ENCODE measurements around the gene ALG14. TPM values are rescaled to one million over a fixed set of nuclear protein-coding genes. Genes with fewer than 3 reads are reported as not detected.

The ALG14 gene
- total and polyA plus RNA-seq, 4 donors = 1.0 to 16.6 (median 1.9) TPM

DNA sequence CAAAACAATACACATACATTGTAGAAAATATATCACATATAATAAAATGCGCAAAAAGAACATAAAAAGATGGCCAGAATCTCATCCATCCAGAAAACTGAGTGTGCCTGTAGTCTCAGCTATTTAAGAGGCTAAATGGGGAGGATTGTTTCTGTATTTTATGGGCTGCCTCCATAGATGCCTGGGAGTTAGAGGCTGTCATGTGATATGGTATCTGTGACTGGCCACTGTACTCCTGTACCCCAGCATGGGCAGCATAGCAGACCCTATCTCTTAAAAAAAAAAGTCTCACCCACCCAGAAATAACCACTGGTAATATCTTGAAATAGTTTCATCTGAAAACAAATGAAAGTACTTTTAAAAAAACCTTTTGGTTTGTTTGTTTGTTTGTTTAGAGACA lies 40.9 kb upstream of the ALG14 start:
- no peak for DNase-seq (ENCODE audit: low spot score)
- Histone ChIP-seq H3K4me3 (ENCODE audit: low read depth in 1 of 3, low read length in 3 of 3) (no peak overlapping the region), H3K27me3 (ENCODE audit: control insufficient read depth in 4 of 4, insufficient read depth in 4 of 4, low read length in 3 of 4) (no peaks in the 10 kb centered on the region), H3K36me3 (ENCODE audit: control insufficient read depth in 4 of 4, insufficient read depth in 3 of 4, low read depth in 1 of 4, low read length in 3 of 4) (no peaks in the 10 kb centered on the region), H3K4me1 (ENCODE audit: control insufficient read depth in 4 of 4, insufficient read depth in 4 of 4, low read length in 3 of 4) (peaks cover 3 to 26% (median 17%) of the 10 kb centered on the region in 4 donors), H3K27ac (ENCODE audit: low read depth in 1 of 2, low read length in 2 of 2) (no peak overlapping the region), H3K9ac (ENCODE audit: low read depth in 1 of 2, low read length in 2 of 2) (no peak overlapping the region), H3K9me3 (ENCODE audit: control insufficient read depth in 4 of 4, low read length in 3 of 4) (no peaks in the 10 kb centered on the region)
- TF ChIP-seq RAD21 (IDR thresholded peaks at IDR 0.05) = no peak
- no peak for TF ChIP-seq RXRA (IDR thresholded peaks at IDR 0.05)
- no peak for TF ChIP-seq GABPA (IDR thresholded peaks at IDR 0.05 in 1 of 2, conservative IDR thresholded peaks at IDR 0.05 in 1 of 2)
- TF ChIP-seq, protein P1, sequence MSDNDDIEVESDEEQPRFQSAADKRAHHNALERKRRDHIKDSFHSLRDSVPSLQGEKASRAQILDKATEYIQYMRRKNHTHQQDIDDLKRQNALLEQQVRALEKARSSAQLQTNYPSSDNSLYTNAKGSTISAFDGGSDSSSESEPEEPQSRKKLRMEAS (IDR thresholded peaks at IDR 0.05) = no peak
- 95% methylated on average over 1 of the region's 1 CpG for WGBS

DNA sequence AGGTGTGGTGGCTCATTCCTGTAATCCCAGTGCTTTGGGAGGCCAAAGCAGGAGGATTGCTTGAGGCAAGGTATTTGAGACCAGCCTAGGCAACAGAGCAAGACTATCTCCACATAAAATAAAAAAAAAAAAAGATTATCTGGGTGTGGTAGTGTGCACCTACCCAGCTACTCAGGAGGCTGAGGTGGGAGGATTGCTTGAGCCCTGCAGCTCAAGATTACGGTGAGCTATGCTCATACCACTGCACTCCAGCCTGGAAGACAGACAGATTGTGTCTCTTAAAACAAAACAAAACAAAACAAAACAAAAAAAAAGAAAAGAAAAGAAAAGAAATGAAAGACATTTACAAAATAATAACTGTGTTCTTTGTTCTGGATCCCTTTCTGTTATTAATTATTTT lies 38.3 kb upstream of the ALG14 start:
- Histone ChIP-seq H3K9ac (ENCODE audit: low read depth in 1 of 2, low read length in 2 of 2) (no peak overlapping the region), H3K4me1 (ENCODE audit: control insufficient read depth in 4 of 4, insufficient read depth in 4 of 4, low read length in 3 of 4) (peaks cover 5 to 20% (median 10%) of the 10 kb centered on the region in 4 donors), H3K27ac (ENCODE audit: low read depth in 1 of 2, low read length in 2 of 2) (no peak overlapping the region), H3K27me3 (ENCODE audit: control insufficient read depth in 4 of 4, insufficient read depth in 4 of 4, low read length in 3 of 4) (no peaks in the 10 kb centered on the region), H3K4me3 (ENCODE audit: low read depth in 1 of 3, low read length in 3 of 3) (no peak overlapping the region), H3K36me3 (ENCODE audit: control insufficient read depth in 4 of 4, insufficient read depth in 3 of 4, low read depth in 1 of 4, low read length in 3 of 4) (no peaks in the 10 kb centered on the region), H3K9me3 (ENCODE audit: control insufficient read depth in 4 of 4, low read length in 3 of 4) (no peaks in the 10 kb centered on the region)
- 94% methylated on average over 1 of the region's 1 CpG for WGBS
- TF ChIP-seq FOXA1 (IDR thresholded peaks at IDR 0.05) = no peak
- TF ChIP-seq JUND (IDR thresholded peaks at IDR 0.05) = no peak
- no peak for TF ChIP-seq RXRA (IDR thresholded peaks at IDR 0.05)
- no peak for TF ChIP-seq TAF1 (conservative IDR thresholded peaks at IDR 0.05)
- TF ChIP-seq HNF4G (IDR thresholded peaks at IDR 0.05) = no peak
- no peak for TF ChIP-seq FOXA2 (IDR thresholded peaks at IDR 0.05)
- TF ChIP-seq EGR1 (IDR thresholded peaks at IDR 0.05; ENCODE audit: low read depth in 2 of 2) = no peak
- no peak for TF ChIP-seq RAD21 (IDR thresholded peaks at IDR 0.05)
- no peak for TF ChIP-seq HNF4A (conservative IDR thresholded peaks at IDR 0.05)
- TF ChIP-seq, protein P2, sequence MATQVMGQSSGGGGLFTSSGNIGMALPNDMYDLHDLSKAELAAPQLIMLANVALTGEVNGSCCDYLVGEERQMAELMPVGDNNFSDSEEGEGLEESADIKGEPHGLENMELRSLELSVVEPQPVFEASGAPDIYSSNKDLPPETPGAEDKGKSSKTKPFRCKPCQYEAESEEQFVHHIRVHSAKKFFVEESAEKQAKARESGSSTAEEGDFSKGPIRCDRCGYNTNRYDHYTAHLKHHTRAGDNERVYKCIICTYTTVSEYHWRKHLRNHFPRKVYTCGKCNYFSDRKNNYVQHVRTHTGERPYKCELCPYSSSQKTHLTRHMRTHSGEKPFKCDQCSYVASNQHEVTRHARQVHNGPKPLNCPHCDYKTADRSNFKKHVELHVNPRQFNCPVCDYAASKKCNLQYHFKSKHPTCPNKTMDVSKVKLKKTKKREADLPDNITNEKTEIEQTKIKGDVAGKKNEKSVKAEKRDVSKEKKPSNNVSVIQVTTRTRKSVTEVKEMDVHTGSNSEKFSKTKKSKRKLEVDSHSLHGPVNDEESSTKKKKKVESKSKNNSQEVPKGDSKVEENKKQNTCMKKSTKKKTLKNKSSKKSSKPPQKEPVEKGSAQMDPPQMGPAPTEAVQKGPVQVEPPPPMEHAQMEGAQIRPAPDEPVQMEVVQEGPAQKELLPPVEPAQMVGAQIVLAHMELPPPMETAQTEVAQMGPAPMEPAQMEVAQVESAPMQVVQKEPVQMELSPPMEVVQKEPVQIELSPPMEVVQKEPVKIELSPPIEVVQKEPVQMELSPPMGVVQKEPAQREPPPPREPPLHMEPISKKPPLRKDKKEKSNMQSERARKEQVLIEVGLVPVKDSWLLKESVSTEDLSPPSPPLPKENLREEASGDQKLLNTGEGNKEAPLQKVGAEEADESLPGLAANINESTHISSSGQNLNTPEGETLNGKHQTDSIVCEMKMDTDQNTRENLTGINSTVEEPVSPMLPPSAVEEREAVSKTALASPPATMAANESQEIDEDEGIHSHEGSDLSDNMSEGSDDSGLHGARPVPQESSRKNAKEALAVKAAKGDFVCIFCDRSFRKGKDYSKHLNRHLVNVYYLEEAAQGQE (IDR thresholded peaks at IDR 0.05) = no peak
- TF ChIP-seq, protein P3, sequence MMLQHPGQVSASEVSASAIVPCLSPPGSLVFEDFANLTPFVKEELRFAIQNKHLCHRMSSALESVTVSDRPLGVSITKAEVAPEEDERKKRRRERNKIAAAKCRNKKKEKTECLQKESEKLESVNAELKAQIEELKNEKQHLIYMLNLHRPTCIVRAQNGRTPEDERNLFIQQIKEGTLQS (IDR thresholded peaks at IDR 0.05) = no peak
- DNase-seq (ENCODE audit: low spot score) = no peak

DNA sequence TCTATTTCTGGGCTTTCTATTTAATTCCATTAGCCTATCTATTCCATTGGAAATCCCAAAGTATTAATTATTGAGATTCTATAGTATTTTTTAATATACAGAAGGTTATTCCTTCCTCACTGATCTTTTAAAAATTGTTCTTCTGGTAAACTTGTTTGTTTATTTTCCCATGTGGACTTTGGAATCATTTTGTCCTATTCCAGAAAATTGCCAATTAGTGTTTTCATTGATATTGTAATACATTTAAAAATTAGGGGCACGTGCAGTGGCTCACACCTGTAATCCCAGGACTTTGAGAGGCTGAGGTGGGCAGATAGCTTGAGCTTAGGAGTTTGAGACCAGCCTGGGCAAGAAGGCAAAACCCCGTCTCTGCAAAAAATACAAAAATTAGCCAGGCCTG lies 36.0 kb upstream of the ALG14 start:
- peaks cover 0 to 12% (median 4%) of the 10 kb centered on the region in 4 donors for H3K4me1 ChIP-seq (ENCODE audit: control insufficient read depth in 4 of 4, insufficient read depth in 4 of 4, low read length in 3 of 4)
- peak; percentile 63 for TF ChIP-seq HNF4A (conservative IDR thresholded peaks at IDR 0.05)
- TF ChIP-seq, protein P3 (IDR thresholded peaks at IDR 0.05) = no peak
- TF ChIP-seq SP1 (IDR thresholded peaks at IDR 0.05) = peak; percentile 13
- WGBS = 61% methylated on average over 2 of the region's 2 CpGs
- no peak overlapping the region for H3K9ac ChIP-seq (ENCODE audit: low read depth in 1 of 2, low read length in 2 of 2)
- no peak overlapping the region for H3K27ac ChIP-seq (ENCODE audit: low read depth in 1 of 2, low read length in 2 of 2)
- H3K36me3 ChIP-seq (ENCODE audit: control insufficient read depth in 4 of 4, insufficient read depth in 3 of 4, low read depth in 1 of 4, low read length in 3 of 4) = no peaks in the 10 kb centered on the region
- DNase-seq (ENCODE audit: low spot score) = no peak
- no peaks in the 10 kb centered on the region for H3K9me3 ChIP-seq (ENCODE audit: control insufficient read depth in 4 of 4, low read length in 3 of 4)
- no peak overlapping the region for H3K4me3 ChIP-seq (ENCODE audit: low read depth in 1 of 3, low read length in 3 of 3)
- no peaks in the 10 kb centered on the region for H3K27me3 ChIP-seq (ENCODE audit: control insufficient read depth in 4 of 4, insufficient read depth in 4 of 4, low read length in 3 of 4)
